ENCODE data around the gene DYSF.

DNA sequence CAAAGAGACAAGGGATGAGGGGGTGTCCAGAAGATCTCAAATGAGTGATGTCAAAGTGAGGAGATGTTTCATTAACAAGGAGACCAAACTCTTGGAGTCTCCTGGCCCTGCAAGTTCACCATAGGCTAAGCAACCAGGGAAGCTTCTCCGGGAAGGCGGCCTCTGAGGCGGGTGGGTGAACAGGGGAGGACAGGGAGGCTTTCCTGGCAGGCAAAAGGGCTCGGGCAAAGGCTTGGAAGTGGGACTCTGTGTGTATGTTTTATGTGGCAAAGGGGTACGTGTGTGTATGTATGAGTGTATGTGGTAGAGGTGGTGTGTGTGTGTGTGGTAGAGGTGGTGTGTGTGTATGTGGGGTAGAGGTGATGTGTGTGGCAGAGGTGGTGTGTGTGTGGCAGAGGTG is 163.9 kb downstream of the DYSF start:
- TF ChIP-seq PKNOX1 (IDR thresholded peaks at IDR 0.05) (no peak), BHLHE40 (IDR thresholded peaks at IDR 0.05; ENCODE audit: borderline replicate concordance) (no peak), FOXA1 (IDR thresholded peaks at IDR 0.05) (no peak), FOXM1 (IDR thresholded peaks at IDR 0.05; ENCODE audit: borderline replicate concordance) (no peak)
